Stimulated activated CD8-positive, alpha-beta memory T cell treated with anti-CD3 and anti-CD28 coated beads, Interleukin-15, amount 100 ng/mL, for 1 hour (primary cell): Measurements from ENCODE around the gene MPRIP.
"Not testable (repeated sequence)": the region's sequence is repeated elsewhere in the genome, so short reads cannot be mapped to it uniquely, and the experiment has no call there.

Source experiments
- DNase-seq: peaks from one replicate; pipeline ENCODE4 v3.0.0-alpha.2; 2020; ENCODE audit warnings: low read depth

MPRIP gene

GRCh38 chr17:17013828-17014747, 28.2 kb upstream of the MPRIP start:
- DNase-seq: not testable (repeated sequence)

GRCh38 chr17:17014748-17015124, 27.5 kb upstream of the MPRIP start:
- not testable (repeated sequence) for DNase-seq

GRCh38 chr17:17015230-17015629, 27.0 kb upstream of the MPRIP start:
- DNase-seq: no peak

GRCh38 chr17:17016199-17017197, 25.8 kb upstream of the MPRIP start:
- not testable (repeated sequence) for DNase-seq

- no peak for DNase-seq
These were observed 24.8 kb upstream of the MPRIP start for GRCh38 chr17:17017343-17018014.

- DNase-seq: no peak
These were observed 24.2 kb upstream of the MPRIP start for GRCh38 chr17:17018021-17018441.

- DNase-seq: no peak
These were observed 23.4 kb upstream of the MPRIP start for GRCh38 chr17:17018612-17019429.

GRCh38 chr17:17019430-17019762, 22.9 kb upstream of the MPRIP start:
- DNase-seq: no peak

GRCh38 chr17:17019891-17020456, 22.3 kb upstream of the MPRIP start:
- DNase-seq: no peak

GRCh38 chr17:17020821-17021193, 21.4 kb upstream of the MPRIP start:
- DNase-seq: no peak

GRCh38 chr17:17021194-17021863, 20.9 kb upstream of the MPRIP start:
- DNase-seq: no peak

- DNase-seq: no peak
These were observed 20.2 kb upstream of the MPRIP start for GRCh38 chr17:17022011-17022410.

- DNase-seq: no peak
These were observed 19.8 kb upstream of the MPRIP start for GRCh38 chr17:17022456-17022855.

GRCh38 chr17:17024778-17025300, 17.4 kb upstream of the MPRIP start:
- DNase-seq: no peak

GRCh38 chr17:17025621-17026020, 16.6 kb upstream of the MPRIP start:
- DNase-seq: no peak

- DNase-seq: no peak
These were observed 16.1 kb upstream of the MPRIP start for GRCh38 chr17:17026163-17026562.

GRCh38 chr17:17027442-17028058, 14.7 kb upstream of the MPRIP start:
- no peak for DNase-seq

GRCh38 chr17:17028059-17028877, 14.0 kb upstream of the MPRIP start:
- no peak for DNase-seq
